DOHH2 (cell line): Measurements from ENCODE around the gene KDM6B.
A peak's percentile ranks its signal among the peaks of the same experiment; 100 is the strongest.

Experiments
- H3F3A ChIP-seq: fragments of 200-600 bp; sonication (generic), shearing (Covaris generic); 2 replicates; pipeline ENCODE4 v1.6.0; 2016; ENCODE audit warnings: antibody characterized with exemption, mild to moderate bottlenecking; ENCODE audit not compliant: control insufficient read depth, insufficient read depth
- H3K27ac ChIP-seq: fragments of 200-600 bp; sonication (generic); 2 replicates; pipeline ENCODE4 v1.5.1; 2014; ENCODE audit warnings: low read depth, mild to moderate bottlenecking, low read length, moderate library complexity
- H3K27me3 ChIP-seq: fragments of 200-600 bp; sonication (generic); 2 replicates; pipeline ENCODE4 v1.6.1; 2014; ENCODE audit warnings: mild to moderate bottlenecking, low read length, mixed read lengths; ENCODE audit not compliant: control insufficient read depth
- H3K36me3 ChIP-seq: fragments of 200-600 bp; sonication (generic); 2 replicates; pipeline ENCODE4 v1.6.1; 2014; ENCODE audit warnings: mild to moderate bottlenecking, low read length, moderate library complexity, mixed read lengths; ENCODE audit not compliant: control insufficient read depth
- H3K4me1 ChIP-seq: fragments of 200-600 bp; sonication (generic); 2 replicates; pipeline ENCODE4 v1.6.1; 2014; ENCODE audit warnings: mild to moderate bottlenecking, low read length, mixed read lengths; ENCODE audit not compliant: control insufficient read depth
- H3K4me2 ChIP-seq: fragments of 200-600 bp; sonication (generic); 2 replicates; pipeline ENCODE4 v1.6.0; 2014; ENCODE audit warnings: mild to moderate bottlenecking, low read length, moderate library complexity
- H3K4me3 ChIP-seq: fragments of 200-600 bp; sonication (generic); 2 replicates; pipeline ENCODE4 v1.5.1; 2014; ENCODE audit warnings: mild to moderate bottlenecking, low read length, mixed read lengths
- H3K79me2 ChIP-seq: fragments of 200-600 bp; sonication (generic); 2 replicates; pipeline ENCODE4 v1.6.1; 2014; ENCODE audit warnings: mild to moderate bottlenecking, low read length, mixed read lengths; ENCODE audit not compliant: control insufficient read depth
- H3K9me2 ChIP-seq: fragments of 200-600 bp; sonication (generic); replicated peaks from 2 replicates; pipeline ENCODE4 v1.6.1; 2014; ENCODE audit warnings: mild to moderate bottlenecking, low read length, mixed read lengths; ENCODE audit not compliant: control insufficient read depth
- H3K9me3 ChIP-seq: fragments of 200-600 bp; sonication (generic); 2 replicates; pipeline ENCODE4 v1.6.1; 2014; ENCODE audit warnings: antibody characterized with exemption, low read length, mixed read lengths; ENCODE audit not compliant: control insufficient read depth, insufficient read depth
- H4K20me1 ChIP-seq: fragments of 200-600 bp; sonication (generic); 2 replicates; pipeline ENCODE4 v1.6.0; 2014; ENCODE audit warnings: low read depth, mild to moderate bottlenecking, antibody characterized with exemption, low read length, moderate library complexity; ENCODE audit not compliant: control insufficient read depth, insufficient read depth
- CTCF ChIP-seq: fragments of 200-600 bp; sonication (generic); IDR thresholded peaks from one replicate; pipeline ENCODE4 v1.5.1; 2014; ENCODE audit warnings: antibody characterized with exemption, mild to moderate bottlenecking, low read depth, low read length; ENCODE audit not compliant: poor library complexity, severe bottlenecking
- EZH2phosphoT487 ChIP-seq: fragments of 200-600 bp; sonication (generic); IDR thresholded peaks from 2 replicates; pipeline ENCODE4 v1.6.1; 2017; ENCODE audit warnings: borderline replicate concordance, mild to moderate bottlenecking, antibody characterized with exemption, low read length, moderate library complexity, mixed read lengths

Gene KDM6B

DNA sequence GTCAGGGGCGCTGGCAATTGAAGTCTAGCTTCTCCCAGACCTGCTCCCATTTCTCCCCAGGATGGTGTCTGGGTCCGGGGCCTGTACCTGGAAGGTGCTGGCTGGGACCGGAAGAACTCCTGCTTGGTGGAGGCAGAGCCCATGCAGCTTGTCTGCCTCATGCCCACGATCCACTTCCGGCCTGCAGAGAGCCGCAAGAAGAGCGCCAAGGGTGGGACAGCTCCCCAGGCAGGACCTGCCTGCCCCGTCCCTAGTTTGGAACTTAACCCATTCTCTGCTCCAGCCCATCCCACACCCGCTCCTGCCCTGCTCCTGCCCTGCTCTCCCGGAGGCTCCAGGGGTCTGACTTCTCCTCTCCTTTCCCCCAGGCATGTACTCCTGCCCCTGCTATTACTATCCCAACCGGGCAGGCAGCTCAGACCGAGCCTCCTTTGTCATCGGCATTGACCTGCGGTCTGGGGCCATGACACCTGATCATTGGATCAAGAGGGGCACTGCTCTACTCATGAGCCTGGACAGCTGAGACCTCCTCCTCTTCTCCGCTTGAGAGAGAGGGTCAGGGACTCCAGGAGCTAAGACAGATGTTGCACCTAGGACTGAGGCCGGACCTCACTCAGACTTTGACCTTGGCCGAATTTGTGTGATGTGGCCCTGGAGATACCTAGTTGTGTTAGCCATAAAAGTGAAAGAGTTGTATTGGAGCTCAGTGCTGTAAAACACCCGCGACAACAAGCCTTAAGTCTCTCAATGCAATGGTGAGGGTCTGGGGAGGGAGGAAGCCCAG, 814 bp upstream of the KDM6B start:
- Histone ChIP-seq H3K36me3 (0 out of 2 replicates have a peak, but pooled peaks cover 3% of the 10 kb centered on the region), H3K9me3 (no peaks in the 10 kb centered on the region), H3K79me2 (peaks cover 12% of the 10 kb centered on the region), H4K20me1 (no peaks in the 10 kb centered on the region), H3K4me1 (peaks cover 21% of the 10 kb centered on the region), H3K27me3 (peaks cover 20% of the 10 kb centered on the region), H3K4me2 (peak overlapping the region; percentile 93), H3K4me3 (peak overlapping the region; percentile 78), H3K9me2 (no peaks in the 10 kb centered on the region), H3K27ac (no peak overlapping the region), H3F3A (peaks cover 14% of the 10 kb centered on the region)
- no peak for TF ChIP-seq CTCF
- TF ChIP-seq EZH2phosphoT487 = no peak

GRCh38 chr17:7834542-7834956, 532 bp downstream of the KDM6B start:
- Histone ChIP-seq H3K27ac (peak overlapping the region; percentile 89), H3K4me2 (peak overlapping the region; percentile 93)

DNA sequence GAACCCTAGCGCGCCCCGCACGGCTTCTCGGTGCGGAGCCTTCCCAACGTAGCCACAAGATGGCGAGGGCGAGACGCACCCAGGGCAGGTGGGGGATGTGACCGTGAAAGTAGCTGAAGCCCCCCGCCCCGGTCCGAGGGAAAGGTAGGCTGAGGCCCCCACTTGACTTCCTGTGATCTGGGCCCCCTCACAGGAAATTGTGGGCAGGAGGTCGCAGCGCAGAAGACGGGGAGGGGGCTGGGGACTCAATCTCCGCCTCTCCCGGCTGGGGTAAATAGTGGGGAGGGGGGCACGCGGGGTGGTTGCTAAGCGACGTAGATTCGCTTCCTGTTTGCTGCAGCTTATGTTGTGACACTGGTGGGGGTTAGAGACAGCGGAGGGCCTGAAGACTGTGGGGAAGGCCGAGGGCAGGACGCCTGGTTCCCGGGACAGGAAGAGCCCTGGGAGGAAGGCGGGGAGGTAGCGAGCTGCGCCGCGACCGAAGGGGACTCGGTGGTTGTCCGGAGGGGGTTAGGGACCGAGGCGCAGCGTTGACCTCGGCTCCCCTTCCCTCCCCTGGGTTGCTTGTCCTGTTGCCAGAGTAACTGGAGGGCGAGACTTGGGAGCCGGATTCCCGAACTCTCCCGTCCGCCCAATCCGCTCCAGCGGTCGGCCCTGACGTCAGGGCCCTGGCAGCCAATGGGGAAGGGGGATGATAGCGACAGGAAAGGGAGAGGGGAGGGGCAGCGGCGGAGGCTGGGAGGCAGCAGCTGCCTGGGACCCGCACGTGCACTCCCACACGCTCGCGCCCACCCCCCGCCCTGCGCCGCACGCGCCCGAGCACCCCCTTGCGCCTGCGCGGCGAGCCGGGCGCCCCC, 1.2 kb downstream of the KDM6B start:
- H3K27me3 ChIP-seq = peaks cover 20% of the 10 kb centered on the region
- peaks cover 23% of the 10 kb centered on the region for H3F3A ChIP-seq
- H4K20me1 ChIP-seq = no peaks in the 10 kb centered on the region
- TF ChIP-seq EZH2phosphoT487 (no peak), CTCF (peak; percentile 96)
- peak overlapping the region; percentile 78 for H3K4me3 ChIP-seq
- peak overlapping the region; percentile 89 for H3K27ac ChIP-seq
- peak overlapping the region; percentile 93 for H3K4me2 ChIP-seq
- H3K4me1 ChIP-seq = peaks cover 40% of the 10 kb centered on the region
- peaks cover 17% of the 10 kb centered on the region for H3K36me3 ChIP-seq
- H3K9me2 ChIP-seq = no peaks in the 10 kb centered on the region
- H3K9me3 ChIP-seq = no peaks in the 10 kb centered on the region
- peaks cover 31% of the 10 kb centered on the region for H3K79me2 ChIP-seq

More at GRCh38 chr17:7834542-7834956, 532 bp downstream of the KDM6B start:
- Histone ChIP-seq H3K4me3 (peak overlapping the region; percentile 78), H4K20me1 (no peaks in the 10 kb centered on the region), H3K36me3 (peaks cover 10% of the 10 kb centered on the region), H3F3A (peaks cover 22% of the 10 kb centered on the region), H3K9me2 (no peaks in the 10 kb centered on the region), H3K27me3 (peaks cover 20% of the 10 kb centered on the region), H3K4me1 (peaks cover 34% of the 10 kb centered on the region), H3K9me3 (no peaks in the 10 kb centered on the region), H3K79me2 (peaks cover 24% of the 10 kb centered on the region)
- TF ChIP-seq EZH2phosphoT487 (no peak), CTCF (no peak)
